K562 (cell line): ENCODE measurements around the gene KLHL41.

ENCODE experiments used
- JUND ChIP-seq, 2 experiments: IDR thresholded peaks; 2 replicates in 1 of 2; 3 replicates in 1 of 2; pipeline ENCODE4 v1.6.1; 2011; ENCODE audit warnings: borderline replicate concordance in 2 of 2, low read depth in 2 of 2, low read length in 2 of 2, improper control_type of control experiment in 1 of 2, missing biosample characterization in 1 of 2, missing genetic modification characterization in 1 of 2, missing genetic modification reagents in 1 of 2
- MXI1 ChIP-seq: IDR thresholded peaks from 2 replicates; pipeline ENCODE4 v1.6.1; 2011; ENCODE audit warnings: low read depth, mild to moderate bottlenecking, improper control_type of control experiment, low read length
- MYC ChIP-seq, 2 experiments: fragments of 250-450 bp in 1 of 2; sonication (Bioruptor Pico) in 1 of 2; IDR thresholded peaks; 2 replicates each; pipeline versions ENCODE4 v1.5.1 to v1.6.1; 2012 to 2021; ENCODE audit warnings: low read depth in 2 of 2, borderline replicate concordance in 1 of 2, improper control_type of control experiment in 1 of 2, low read length in 1 of 2, mild to moderate bottlenecking in 1 of 2, moderate library complexity in 1 of 2
- TAF1 ChIP-seq: IDR thresholded peaks from 2 replicates; pipeline ENCODE4 v1.6.1; 2011; ENCODE audit warnings: mild to moderate bottlenecking, low read length, moderate library complexity; ENCODE audit not compliant: insufficient read depth, control insufficient read depth, severe bottlenecking; ENCODE audit errors: extremely low read depth
- TRIM24 ChIP-seq, 2 experiments: fragments of 450-650 bp; IDR thresholded peaks; 2 replicates each; pipeline ENCODE4 v1.6.1; 2016
- ZNF408 ChIP-seq: fragments of 250-450 bp; sonication (Bioruptor Pico); IDR thresholded peaks from 2 replicates; pipeline ENCODE4 v1.4.0; 2020; ENCODE audit warnings: low read depth, mild to moderate bottlenecking, moderate library complexity
- ZNF561 ChIP-seq: fragments of 450-650 bp; formaldehyde crosslinking; conservative IDR thresholded peaks from 2 replicates; pipeline ENCODE4 v1.4.0; 2020; ENCODE audit warnings: mild to moderate bottlenecking, moderate library complexity
- TF ChIP-seq, protein P1 (sequence below), 2 experiments: fragments of 450-650 bp in 1 of 2; sonication (generic) in 1 of 2; formaldehyde crosslinking in 1 of 2; IDR thresholded peaks; 2 replicates each; pipeline versions ENCODE4 v1.7.1 to v1.9.0; 2016 to 2022; ENCODE audit warnings: inconsistent platforms in 1 of 2, mild to moderate bottlenecking in 1 of 2, missing genetic modification reagents in 1 of 2
- TF ChIP-seq, protein P2 (sequence below): sonication (generic); formaldehyde crosslinking; IDR thresholded peaks from 2 replicates; pipeline ENCODE4 v1.9.0; 2022; ENCODE audit warnings: mild to moderate bottlenecking, missing genetic modification reagents
- TF ChIP-seq, protein P3 (sequence below), 3 experiments: IDR thresholded peaks in 2 of 3; conservative IDR thresholded peaks in 1 of 3; 2 replicates each; pipeline ENCODE4 v1.5.1; 2011 to 2012; ENCODE audit warnings: low read length in 3 of 3, mild to moderate bottlenecking in 3 of 3, control low read depth in 2 of 3, improper control_type of control experiment in 1 of 3, inconsistent platforms in 1 of 3, low read depth in 1 of 3, mixed read lengths in 1 of 3, moderate library complexity in 1 of 3; ENCODE audit not compliant: insufficient read depth in 2 of 3
- TF ChIP-seq, protein P4 (sequence below), 2 experiments: IDR thresholded peaks; 2 replicates each; pipeline ENCODE4 v1.6.1; 2012; ENCODE audit warnings: improper control_type of control experiment in 2 of 2, low read depth in 2 of 2, low read length in 2 of 2, borderline replicate concordance in 1 of 2

DNA sequence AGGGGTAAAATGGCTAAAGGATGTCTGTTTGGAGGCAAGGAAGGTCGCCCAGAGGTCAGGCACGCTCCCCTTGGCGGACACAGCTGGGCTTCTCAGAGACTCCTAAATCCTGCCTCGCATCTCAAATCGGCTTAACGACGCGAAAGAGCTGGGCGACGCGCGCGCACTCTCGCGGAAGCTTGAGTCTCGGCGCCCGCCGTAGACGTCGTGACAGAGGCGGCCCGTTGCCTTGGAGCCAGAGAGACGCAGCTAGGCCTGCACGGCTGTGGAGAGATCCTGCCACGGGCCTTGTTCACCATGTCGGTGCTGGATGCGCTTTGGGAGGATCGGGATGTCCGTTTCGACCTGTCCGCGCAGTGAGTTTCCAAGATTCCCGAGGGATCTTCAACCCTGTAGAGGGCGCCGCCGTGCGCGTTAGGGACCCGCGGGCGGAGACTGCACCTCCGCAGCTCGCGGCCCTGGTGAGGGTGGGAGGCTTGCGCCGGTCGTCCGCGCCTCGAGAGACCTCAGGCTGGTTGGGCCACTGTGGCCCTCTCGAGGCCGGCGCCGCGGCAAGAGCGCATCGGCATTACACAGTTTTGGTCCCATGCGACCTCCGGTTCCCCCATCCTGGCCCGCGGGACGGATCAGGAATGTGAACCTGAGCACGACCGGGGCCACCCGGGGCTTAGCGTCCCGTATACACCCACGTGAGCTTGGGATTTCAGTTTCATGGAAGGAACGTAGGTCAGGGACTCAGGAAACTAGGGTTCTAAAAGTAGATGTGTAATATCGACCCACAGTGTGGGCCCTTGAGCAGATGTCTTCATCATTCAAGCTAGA is 30.0 kb upstream of the KLHL41 start, which contains the start of gene BBS5:
- peak; percentile 67 for TF ChIP-seq TAF1
- TF ChIP-seq, protein P1, sequence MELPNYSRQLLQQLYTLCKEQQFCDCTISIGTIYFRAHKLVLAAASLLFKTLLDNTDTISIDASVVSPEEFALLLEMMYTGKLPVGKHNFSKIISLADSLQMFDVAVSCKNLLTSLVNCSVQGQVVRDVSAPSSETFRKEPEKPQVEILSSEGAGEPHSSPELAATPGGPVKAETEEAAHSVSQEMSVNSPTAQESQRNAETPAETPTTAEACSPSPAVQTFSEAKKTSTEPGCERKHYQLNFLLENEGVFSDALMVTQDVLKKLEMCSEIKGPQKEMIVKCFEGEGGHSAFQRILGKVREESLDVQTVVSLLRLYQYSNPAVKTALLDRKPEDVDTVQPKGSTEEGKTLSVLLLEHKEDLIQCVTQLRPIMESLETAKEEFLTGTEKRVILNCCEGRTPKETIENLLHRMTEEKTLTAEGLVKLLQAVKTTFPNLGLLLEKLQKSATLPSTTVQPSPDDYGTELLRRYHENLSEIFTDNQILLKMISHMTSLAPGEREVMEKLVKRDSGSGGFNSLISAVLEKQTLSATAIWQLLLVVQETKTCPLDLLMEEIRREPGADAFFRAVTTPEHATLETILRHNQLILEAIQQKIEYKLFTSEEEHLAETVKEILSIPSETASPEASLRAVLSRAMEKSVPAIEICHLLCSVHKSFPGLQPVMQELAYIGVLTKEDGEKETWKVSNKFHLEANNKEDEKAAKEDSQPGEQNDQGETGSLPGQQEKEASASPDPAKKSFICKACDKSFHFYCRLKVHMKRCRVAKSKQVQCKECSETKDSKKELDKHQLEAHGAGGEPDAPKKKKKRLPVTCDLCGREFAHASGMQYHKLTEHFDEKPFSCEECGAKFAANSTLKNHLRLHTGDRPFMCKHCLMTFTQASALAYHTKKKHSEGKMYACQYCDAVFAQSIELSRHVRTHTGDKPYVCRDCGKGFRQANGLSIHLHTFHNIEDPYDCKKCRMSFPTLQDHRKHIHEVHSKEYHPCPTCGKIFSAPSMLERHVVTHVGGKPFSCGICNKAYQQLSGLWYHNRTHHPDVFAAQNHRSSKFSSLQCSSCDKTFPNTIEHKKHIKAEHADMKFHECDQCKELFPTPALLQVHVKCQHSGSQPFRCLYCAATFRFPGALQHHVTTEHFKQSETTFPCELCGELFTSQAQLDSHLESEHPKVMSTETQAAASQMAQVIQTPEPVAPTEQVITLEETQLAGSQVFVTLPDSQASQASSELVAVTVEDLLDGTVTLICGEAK (IDR thresholded peaks at IDR 0.05): peak; percentile 47; the same call in 1 of the 2 replicates
- TF ChIP-seq, protein P1 (CRISPR knock-in tag; IDR thresholded peaks at IDR 0.05): no peak
- TF ChIP-seq ZNF408 (CRISPR knock-in tag): no peak
- 0 out of 2 replicates have a peak, but pooled peaks have one; percentile 43 for TF ChIP-seq ZNF561 (CRISPR knock-in tag)
- TF ChIP-seq MXI1: peak; percentile 62; the same call in 1 of the 2 replicates
- TF ChIP-seq, protein P2, sequence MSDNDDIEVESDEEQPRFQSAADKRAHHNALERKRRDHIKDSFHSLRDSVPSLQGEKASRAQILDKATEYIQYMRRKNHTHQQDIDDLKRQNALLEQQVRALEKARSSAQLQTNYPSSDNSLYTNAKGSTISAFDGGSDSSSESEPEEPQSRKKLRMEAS (CRISPR knock-in tag): peak; percentile 82
- TF ChIP-seq MYC (IDR thresholded peaks at IDR 0.05; ENCODE audit: low read depth, low read length): no peak
- peak; percentile 22; the same call in 1 of the 2 replicates for TF ChIP-seq MYC (CRISPR knock-in tag; IDR thresholded peaks at IDR 0.05; ENCODE audit: borderline replicate concordance, low read depth)
- TF ChIP-seq JUND (IDR thresholded peaks at IDR 0.05; ENCODE audit: borderline replicate concordance, low read depth, low read length): peak; percentile 1; the same call in 1 of the 2 replicates
- TF ChIP-seq JUND (tag; IDR thresholded peaks at IDR 0.05; ENCODE audit: borderline replicate concordance, low read depth, low read length): peak; percentile 55; the same call in 1 of the 3 replicates
- TF ChIP-seq, protein P3, sequence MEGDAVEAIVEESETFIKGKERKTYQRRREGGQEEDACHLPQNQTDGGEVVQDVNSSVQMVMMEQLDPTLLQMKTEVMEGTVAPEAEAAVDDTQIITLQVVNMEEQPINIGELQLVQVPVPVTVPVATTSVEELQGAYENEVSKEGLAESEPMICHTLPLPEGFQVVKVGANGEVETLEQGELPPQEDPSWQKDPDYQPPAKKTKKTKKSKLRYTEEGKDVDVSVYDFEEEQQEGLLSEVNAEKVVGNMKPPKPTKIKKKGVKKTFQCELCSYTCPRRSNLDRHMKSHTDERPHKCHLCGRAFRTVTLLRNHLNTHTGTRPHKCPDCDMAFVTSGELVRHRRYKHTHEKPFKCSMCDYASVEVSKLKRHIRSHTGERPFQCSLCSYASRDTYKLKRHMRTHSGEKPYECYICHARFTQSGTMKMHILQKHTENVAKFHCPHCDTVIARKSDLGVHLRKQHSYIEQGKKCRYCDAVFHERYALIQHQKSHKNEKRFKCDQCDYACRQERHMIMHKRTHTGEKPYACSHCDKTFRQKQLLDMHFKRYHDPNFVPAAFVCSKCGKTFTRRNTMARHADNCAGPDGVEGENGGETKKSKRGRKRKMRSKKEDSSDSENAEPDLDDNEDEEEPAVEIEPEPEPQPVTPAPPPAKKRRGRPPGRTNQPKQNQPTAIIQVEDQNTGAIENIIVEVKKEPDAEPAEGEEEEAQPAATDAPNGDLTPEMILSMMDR (IDR thresholded peaks at IDR 0.05 in 2 of 3, conservative IDR thresholded peaks at IDR 0.05 in 1 of 3; ENCODE audit: insufficient read depth in 2 of 3, low read depth in 1 of 3, low read length in 3 of 3): peak; percentile 66 to 86 (median 71)
- TF ChIP-seq, protein P4, sequence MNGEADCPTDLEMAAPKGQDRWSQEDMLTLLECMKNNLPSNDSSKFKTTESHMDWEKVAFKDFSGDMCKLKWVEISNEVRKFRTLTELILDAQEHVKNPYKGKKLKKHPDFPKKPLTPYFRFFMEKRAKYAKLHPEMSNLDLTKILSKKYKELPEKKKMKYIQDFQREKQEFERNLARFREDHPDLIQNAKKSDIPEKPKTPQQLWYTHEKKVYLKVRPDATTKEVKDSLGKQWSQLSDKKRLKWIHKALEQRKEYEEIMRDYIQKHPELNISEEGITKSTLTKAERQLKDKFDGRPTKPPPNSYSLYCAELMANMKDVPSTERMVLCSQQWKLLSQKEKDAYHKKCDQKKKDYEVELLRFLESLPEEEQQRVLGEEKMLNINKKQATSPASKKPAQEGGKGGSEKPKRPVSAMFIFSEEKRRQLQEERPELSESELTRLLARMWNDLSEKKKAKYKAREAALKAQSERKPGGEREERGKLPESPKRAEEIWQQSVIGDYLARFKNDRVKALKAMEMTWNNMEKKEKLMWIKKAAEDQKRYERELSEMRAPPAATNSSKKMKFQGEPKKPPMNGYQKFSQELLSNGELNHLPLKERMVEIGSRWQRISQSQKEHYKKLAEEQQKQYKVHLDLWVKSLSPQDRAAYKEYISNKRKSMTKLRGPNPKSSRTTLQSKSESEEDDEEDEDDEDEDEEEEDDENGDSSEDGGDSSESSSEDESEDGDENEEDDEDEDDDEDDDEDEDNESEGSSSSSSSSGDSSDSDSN (IDR thresholded peaks at IDR 0.05; ENCODE audit: borderline replicate concordance in 1 of 2, low read depth in 2 of 2, low read length in 2 of 2): peak; percentile 90 to 97
- TF ChIP-seq TRIM24 (IDR thresholded peaks at IDR 0.05): no peak
